ENCODE measurements around the gene EFNA1. TPM values are rescaled to one million over a fixed set of nuclear protein-coding genes. Genes with fewer than 3 reads are reported as not detected.

EFNA1 gene
- total and polyA plus RNA-seq, 2 experiments from 2014 or later, result 78.7 to 172 TPM

GRCh38 chr1:155105604-155106011, 22.1 kb upstream of the EFNA1 start:
- Histone ChIP-seq H3K4me1 (ENCODE audit: insufficient read depth) (peaks cover 17% of the 10 kb centered on the region), H3K9me3 (ENCODE audit: low read depth) (no peaks in the 10 kb centered on the region), H3K4me3 (no peak overlapping the region), H3K27ac (peak overlapping the region; percentile 91), H3K9me2 (replicated peaks; ENCODE audit: insufficient read depth) (no peaks in the 10 kb centered on the region), H3K36me3 (replicated peaks; ENCODE audit: insufficient read depth, low read depth) (no peaks in the 10 kb centered on the region), H3K4me2 (no peak overlapping the region), H2AFZ (no peak overlapping the region), H3K79me2 (no peaks in the 10 kb centered on the region), H4K20me1 (ENCODE audit: insufficient read depth, poor library complexity, severe bottlenecking) (no peaks in the 10 kb centered on the region), H3K27me3 (no peaks in the 10 kb centered on the region)
- TF ChIP-seq EZH2 (IDR thresholded peaks at IDR 0.05; ENCODE audit: borderline replicate concordance), result no peak
- TF ChIP-seq CTCF (IDR thresholded peaks at IDR 0.05; ENCODE audit: poor library complexity), result no peak
- no peak for TF ChIP-seq EZH2phosphoT487 (IDR thresholded peaks at IDR 0.05; ENCODE audit: low read depth, severe bottlenecking, unreplicated experiment)
- DNase-seq (ENCODE audit: low spot score), result no peak
- WGBS (ENCODE audit: low lambda C conversion rate, missing lambda C conversion rate), result 78% methylated on average over 7 of the region's 7 CpGs

GRCh38 chr1:155106862-155107261, 20.8 kb upstream of the EFNA1 start:
- no peaks in the 10 kb centered on the region for H4K20me1 ChIP-seq (ENCODE audit: insufficient read depth, poor library complexity, severe bottlenecking)
- no peak overlapping the region for H3K4me2 ChIP-seq
- H3K79me2 ChIP-seq, result no peaks in the 10 kb centered on the region
- DNase-seq (ENCODE audit: low spot score), result no peak
- TF ChIP-seq EZH2phosphoT487 (IDR thresholded peaks at IDR 0.05; ENCODE audit: low read depth, severe bottlenecking, unreplicated experiment), result no peak
- TF ChIP-seq CTCF (IDR thresholded peaks at IDR 0.05; ENCODE audit: poor library complexity), result no peak
- no peak for TF ChIP-seq EZH2 (IDR thresholded peaks at IDR 0.05; ENCODE audit: borderline replicate concordance)
- H3K9me2 ChIP-seq (replicated peaks; ENCODE audit: insufficient read depth), result no peaks in the 10 kb centered on the region
- no peaks in the 10 kb centered on the region for H3K9me3 ChIP-seq (ENCODE audit: low read depth)
- peaks cover 25% of the 10 kb centered on the region for H3K4me1 ChIP-seq (ENCODE audit: insufficient read depth)
- H3K27me3 ChIP-seq, result no peaks in the 10 kb centered on the region
- WGBS (ENCODE audit: low lambda C conversion rate, missing lambda C conversion rate), result 75% methylated on average over 6 of the region's 6 CpGs
- no peaks in the 10 kb centered on the region for H3K36me3 ChIP-seq (replicated peaks; ENCODE audit: insufficient read depth, low read depth)
- H3K4me3 ChIP-seq, result no peak overlapping the region
- H2AFZ ChIP-seq, result no peak overlapping the region
- peak overlapping the region; percentile 91 for H3K27ac ChIP-seq

GRCh38 chr1:155107309-155108264, 20.1 kb upstream of the EFNA1 start:
- H3K4me1 ChIP-seq (ENCODE audit: insufficient read depth), result peaks cover 26% of the 10 kb centered on the region
- H3K9me2 ChIP-seq (replicated peaks; ENCODE audit: insufficient read depth), result no peaks in the 10 kb centered on the region
- no peaks in the 10 kb centered on the region for H3K79me2 ChIP-seq
- H2AFZ ChIP-seq, result no peak overlapping the region
- no peaks in the 10 kb centered on the region for H3K36me3 ChIP-seq (replicated peaks; ENCODE audit: insufficient read depth, low read depth)
- H3K27me3 ChIP-seq, result no peaks in the 10 kb centered on the region
- no peak for TF ChIP-seq EZH2phosphoT487 (IDR thresholded peaks at IDR 0.05; ENCODE audit: low read depth, severe bottlenecking, unreplicated experiment)
- TF ChIP-seq CTCF (IDR thresholded peaks at IDR 0.05; ENCODE audit: poor library complexity), result no peak
- TF ChIP-seq EZH2 (IDR thresholded peaks at IDR 0.05; ENCODE audit: borderline replicate concordance), result no peak
- DNase-seq (ENCODE audit: low spot score), result peak; percentile 72
- no peaks in the 10 kb centered on the region for H4K20me1 ChIP-seq (ENCODE audit: insufficient read depth, poor library complexity, severe bottlenecking)
- no peaks in the 10 kb centered on the region for H3K9me3 ChIP-seq (ENCODE audit: low read depth)
- 75% methylated on average over 12 of the region's 12 CpGs for WGBS (ENCODE audit: low lambda C conversion rate, missing lambda C conversion rate)
- H3K27ac ChIP-seq, result peak overlapping the region; percentile 91
- H3K4me2 ChIP-seq, result no peak overlapping the region
- H3K4me3 ChIP-seq, result no peak overlapping the region
